ENCODE data around the gene OSBPL5. TPM values are rescaled to one million over a fixed set of nuclear protein-coding genes. Genes with fewer than 3 reads are reported as not detected.

The OSBPL5 gene
- polyA plus RNA-seq, 1 donor: 14.1 TPM

- H3K27ac ChIP-seq (ENCODE audit: low read length): no peak overlapping the region
- H3K9me3 ChIP-seq (ENCODE audit: control insufficient read depth, low read depth, low read length): no peaks in the 10 kb centered on the region
- no peak for DNase-seq
- no peaks in the 10 kb centered on the region for H3K36me3 ChIP-seq (ENCODE audit: control insufficient read depth, insufficient read depth, low read length)
- peaks cover 11% of the 10 kb centered on the region for H3K4me1 ChIP-seq (ENCODE audit: control insufficient read depth, insufficient read depth, low read length)
- H3K4me3 ChIP-seq (ENCODE audit: low read length): no peak overlapping the region
- no CpG with 5 or more reads among the region's 8 CpGs for WGBS (ENCODE audit: insufficient coverage, low lambda C conversion rate)
- H3K27me3 ChIP-seq (ENCODE audit: control insufficient read depth, insufficient read depth, low read length): peaks cover 32% of the 10 kb centered on the region
These were observed 32.9 kb upstream of the OSBPL5 start for GRCh38 chr11:3197878-3198528.

- Histone ChIP-seq H3K4me3 (ENCODE audit: low read length) (no peak overlapping the region), H3K9me3 (ENCODE audit: control insufficient read depth, low read depth, low read length) (no peaks in the 10 kb centered on the region), H3K27ac (ENCODE audit: low read length) (no peak overlapping the region), H3K27me3 (ENCODE audit: control insufficient read depth, insufficient read depth, low read length) (peaks cover 24% of the 10 kb centered on the region), H3K4me1 (ENCODE audit: control insufficient read depth, insufficient read depth, low read length) (peaks cover 11% of the 10 kb centered on the region), H3K36me3 (ENCODE audit: control insufficient read depth, insufficient read depth, low read length) (no peaks in the 10 kb centered on the region)
- no peak for DNase-seq
- WGBS (ENCODE audit: insufficient coverage, low lambda C conversion rate): no CpG with 5 or more reads among the region's 11 CpGs
These were observed 32.1 kb upstream of the OSBPL5 start for GRCh38 chr11:3197044-3197695.

GRCh38 chr11:3196161-3197043 lies 31.3 kb upstream of the OSBPL5 start:
- no CpG with 5 or more reads among the region's 23 CpGs for WGBS (ENCODE audit: insufficient coverage, low lambda C conversion rate)
- H3K27me3 ChIP-seq (ENCODE audit: control insufficient read depth, insufficient read depth, low read length): peaks cover 16% of the 10 kb centered on the region
- DNase-seq: no peak

GRCh38 chr11:3195251-3196160 lies 30.4 kb upstream of the OSBPL5 start:
- no CpG with 5 or more reads among the region's 22 CpGs for WGBS (ENCODE audit: insufficient coverage, low lambda C conversion rate)
- peaks cover 7% of the 10 kb centered on the region for H3K27me3 ChIP-seq (ENCODE audit: control insufficient read depth, insufficient read depth, low read length)
- no peaks in the 10 kb centered on the region for H3K36me3 ChIP-seq (ENCODE audit: control insufficient read depth, insufficient read depth, low read length)
- no peak overlapping the region for H3K27ac ChIP-seq (ENCODE audit: low read length)
- peak; percentile 47 to 75 for DNase-seq
- H3K4me3 ChIP-seq (ENCODE audit: low read length): no peak overlapping the region
- H3K4me1 ChIP-seq (ENCODE audit: control insufficient read depth, insufficient read depth, low read length): peaks cover 11% of the 10 kb centered on the region
- no peaks in the 10 kb centered on the region for H3K9me3 ChIP-seq (ENCODE audit: control insufficient read depth, low read depth, low read length)

More at GRCh38 chr11:3196161-3197043, 31.3 kb upstream of the OSBPL5 start:
- Histone ChIP-seq H3K9me3 (ENCODE audit: control insufficient read depth, low read depth, low read length) (no peaks in the 10 kb centered on the region), H3K4me1 (ENCODE audit: control insufficient read depth, insufficient read depth, low read length) (peaks cover 11% of the 10 kb centered on the region), H3K4me3 (ENCODE audit: low read length) (no peak overlapping the region), H3K36me3 (ENCODE audit: control insufficient read depth, insufficient read depth, low read length) (no peaks in the 10 kb centered on the region), H3K27ac (ENCODE audit: low read length) (no peak overlapping the region)

GRCh38 chr11:3194016-3194816 lies 29.1 kb upstream of the OSBPL5 start:
- WGBS (ENCODE audit: insufficient coverage, low lambda C conversion rate): no CpG with 5 or more reads among the region's 12 CpGs
- H3K4me3 ChIP-seq (ENCODE audit: low read length): no peak overlapping the region
- H3K27me3 ChIP-seq (ENCODE audit: control insufficient read depth, insufficient read depth, low read length): peaks cover 3% of the 10 kb centered on the region
- H3K9me3 ChIP-seq (ENCODE audit: control insufficient read depth, low read depth, low read length): no peaks in the 10 kb centered on the region
- H3K36me3 ChIP-seq (ENCODE audit: control insufficient read depth, insufficient read depth, low read length): no peaks in the 10 kb centered on the region
- H3K4me1 ChIP-seq (ENCODE audit: control insufficient read depth, insufficient read depth, low read length): peaks cover 11% of the 10 kb centered on the region
- H3K27ac ChIP-seq (ENCODE audit: low read length): no peak overlapping the region
- DNase-seq: no peak

- H3K27me3 ChIP-seq (ENCODE audit: control insufficient read depth, insufficient read depth, low read length): peaks cover 3% of the 10 kb centered on the region
- no peak for DNase-seq
- WGBS (ENCODE audit: insufficient coverage, low lambda C conversion rate): no CpG with 5 or more reads among the region's 19 CpGs
- H3K9me3 ChIP-seq (ENCODE audit: control insufficient read depth, low read depth, low read length): no peaks in the 10 kb centered on the region
- H3K4me1 ChIP-seq (ENCODE audit: control insufficient read depth, insufficient read depth, low read length): peaks cover 11% of the 10 kb centered on the region
- H3K36me3 ChIP-seq (ENCODE audit: control insufficient read depth, insufficient read depth, low read length): no peaks in the 10 kb centered on the region
- H3K27ac ChIP-seq (ENCODE audit: low read length): no peak overlapping the region
- H3K4me3 ChIP-seq (ENCODE audit: low read length): no peak overlapping the region
These were observed 28.4 kb upstream of the OSBPL5 start for GRCh38 chr11:3193373-3194015.

- Histone ChIP-seq H3K9me3 (ENCODE audit: control insufficient read depth, low read depth, low read length) (no peaks in the 10 kb centered on the region), H3K27me3 (ENCODE audit: control insufficient read depth, insufficient read depth, low read length) (peaks cover 5% of the 10 kb centered on the region), H3K4me1 (ENCODE audit: control insufficient read depth, insufficient read depth, low read length) (peaks cover 11% of the 10 kb centered on the region), H3K36me3 (ENCODE audit: control insufficient read depth, insufficient read depth, low read length) (no peaks in the 10 kb centered on the region), H3K27ac (ENCODE audit: low read length) (no peak overlapping the region), H3K4me3 (ENCODE audit: low read length) (no peak overlapping the region)
- no peak for DNase-seq
- WGBS (ENCODE audit: insufficient coverage, low lambda C conversion rate): no CpG with 5 or more reads among the region's 14 CpGs
These were observed 27.6 kb upstream of the OSBPL5 start for GRCh38 chr11:3192511-3193372.

GRCh38 chr11:3191586-3192324 lies 26.6 kb upstream of the OSBPL5 start:
- no peak overlapping the region for H3K27ac ChIP-seq (ENCODE audit: low read length)
- no peak overlapping the region for H3K4me3 ChIP-seq (ENCODE audit: low read length)
- peaks cover 5% of the 10 kb centered on the region for H3K27me3 ChIP-seq (ENCODE audit: control insufficient read depth, insufficient read depth, low read length)
- peaks cover 11% of the 10 kb centered on the region for H3K4me1 ChIP-seq (ENCODE audit: control insufficient read depth, insufficient read depth, low read length)
- no peaks in the 10 kb centered on the region for H3K36me3 ChIP-seq (ENCODE audit: control insufficient read depth, insufficient read depth, low read length)
- H3K9me3 ChIP-seq (ENCODE audit: control insufficient read depth, low read depth, low read length): no peaks in the 10 kb centered on the region
- no CpG with 5 or more reads among the region's 19 CpGs for WGBS (ENCODE audit: insufficient coverage, low lambda C conversion rate)
- no peak for DNase-seq

Data from large intestine (tissue), 3 donors.